HepG2 (cell line): ENCODE data around the gene NCKIPSD. TPM values are rescaled to one million over a fixed set of nuclear protein-coding genes. Genes with fewer than 3 reads are reported as not detected.

Source experiments
- ZNF430 ChIP-seq: sonication (generic); formaldehyde crosslinking; IDR thresholded peaks from 2 replicates; pipeline ENCODE4 v1.9.0; 2021; ENCODE audit warnings: mild to moderate bottlenecking, missing genetic modification reagents
- polyA plus RNA-seq, 8 experiments: library from polyadenylated mRNA; depleted of rRNA in 3 of 8; stranded (reverse) in 7 of 8; unstranded in 1 of 8; fragments of >200 nt; fragmentation: Illumina TruSeq in 4 of 8; extraction: Trizol in 4 of 8; gene quantifications; 2 replicates each; pipeline versions ENCODE4 v1.2.1 to v1.2.3, GENCODE V29; 2011 to 2016; ENCODE audit warnings: low read depth in 4 of 8, missing spikeins in 1 of 8, mixed read lengths in 1 of 8; ENCODE audit not compliant: insufficient read depth in 1 of 8
- total RNA-seq, 5 experiments: library from RNA; depleted of rRNA; stranded (reverse); fragments of >200 nt; fragmentation: Illumina TruSeq; extraction: Trizol; gene quantifications; 2 replicates each; pipeline ENCODE4 v1.2.3, GENCODE V29; 2016; ENCODE audit warnings: low read depth in 1 of 5
- TF ChIP-seq, protein P1 (sequence below): fragments of 450-650 bp; IDR thresholded peaks from 2 replicates; pipeline ENCODE4 v1.6.1; 2017; ENCODE audit warnings: mild to moderate bottlenecking
- TF ChIP-seq, protein P2 (sequence below): sonication (generic); formaldehyde crosslinking; IDR thresholded peaks from 2 replicates; pipeline ENCODE4 v1.4.0; 2020; ENCODE audit warnings: missing genetic modification reagents, borderline replicate concordance

NCKIPSD gene
- total and polyA plus RNA-seq, 2 of the 13 experiments (the other 11 are each of a cell fraction or from before 2014, with no cell fraction given), result 13.5 to 35.2 TPM

DNA sequence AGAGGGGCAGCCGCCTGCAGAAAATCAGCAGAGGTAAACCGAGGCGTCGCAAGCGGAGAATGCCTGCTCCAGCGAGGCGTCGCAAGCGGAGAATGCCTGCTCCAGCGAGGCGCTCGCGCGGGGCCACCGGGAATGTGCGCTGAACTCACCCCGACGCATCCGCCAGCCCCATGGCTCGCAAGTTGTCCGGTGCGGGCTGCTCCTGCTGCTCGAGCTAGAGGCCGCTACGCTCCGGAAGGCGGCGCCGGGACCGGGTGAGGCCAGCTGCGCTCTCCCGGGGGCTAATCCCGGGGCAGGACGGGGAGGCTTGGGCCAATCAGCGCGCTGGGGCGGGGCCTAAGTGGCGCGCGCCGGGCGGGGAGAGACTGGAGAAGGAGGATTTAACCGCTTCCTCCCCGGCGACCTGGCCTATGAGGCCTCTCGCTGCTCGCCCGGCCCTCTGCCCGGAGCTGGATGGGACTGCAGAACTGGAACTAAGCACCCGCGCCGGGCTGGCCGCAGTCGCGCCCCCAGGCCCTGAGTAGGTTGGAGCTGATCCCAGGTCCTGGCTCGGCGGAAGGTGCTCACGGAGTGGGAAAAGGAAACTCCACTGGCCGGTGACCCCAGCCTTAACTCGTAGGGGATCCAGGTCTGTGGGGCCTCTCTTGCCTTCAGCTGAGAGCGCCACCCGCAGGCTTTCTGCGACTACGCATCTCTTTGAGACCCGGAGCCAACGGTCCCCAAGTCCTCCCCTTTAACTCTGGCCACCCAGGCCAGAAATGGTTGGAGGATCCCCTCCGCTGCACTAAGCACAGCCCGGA is 50.3 kb downstream of the NCKIPSD start, which contains the start of gene SLC26A6 (continued):
- TF ChIP-seq, protein P1, sequence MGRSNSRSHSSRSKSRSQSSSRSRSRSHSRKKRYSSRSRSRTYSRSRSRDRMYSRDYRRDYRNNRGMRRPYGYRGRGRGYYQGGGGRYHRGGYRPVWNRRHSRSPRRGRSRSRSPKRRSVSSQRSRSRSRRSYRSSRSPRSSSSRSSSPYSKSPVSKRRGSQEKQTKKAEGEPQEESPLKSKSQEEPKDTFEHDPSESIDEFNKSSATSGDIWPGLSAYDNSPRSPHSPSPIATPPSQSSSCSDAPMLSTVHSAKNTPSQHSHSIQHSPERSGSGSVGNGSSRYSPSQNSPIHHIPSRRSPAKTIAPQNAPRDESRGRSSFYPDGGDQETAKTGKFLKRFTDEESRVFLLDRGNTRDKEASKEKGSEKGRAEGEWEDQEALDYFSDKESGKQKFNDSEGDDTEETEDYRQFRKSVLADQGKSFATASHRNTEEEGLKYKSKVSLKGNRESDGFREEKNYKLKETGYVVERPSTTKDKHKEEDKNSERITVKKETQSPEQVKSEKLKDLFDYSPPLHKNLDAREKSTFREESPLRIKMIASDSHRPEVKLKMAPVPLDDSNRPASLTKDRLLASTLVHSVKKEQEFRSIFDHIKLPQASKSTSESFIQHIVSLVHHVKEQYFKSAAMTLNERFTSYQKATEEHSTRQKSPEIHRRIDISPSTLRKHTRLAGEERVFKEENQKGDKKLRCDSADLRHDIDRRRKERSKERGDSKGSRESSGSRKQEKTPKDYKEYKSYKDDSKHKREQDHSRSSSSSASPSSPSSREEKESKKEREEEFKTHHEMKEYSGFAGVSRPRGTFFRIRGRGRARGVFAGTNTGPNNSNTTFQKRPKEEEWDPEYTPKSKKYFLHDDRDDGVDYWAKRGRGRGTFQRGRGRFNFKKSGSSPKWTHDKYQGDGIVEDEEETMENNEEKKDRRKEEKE, result no peak
- peak; percentile 85 for TF ChIP-seq ZNF430 (CRISPR knock-in tag)
- TF ChIP-seq, protein P2, sequence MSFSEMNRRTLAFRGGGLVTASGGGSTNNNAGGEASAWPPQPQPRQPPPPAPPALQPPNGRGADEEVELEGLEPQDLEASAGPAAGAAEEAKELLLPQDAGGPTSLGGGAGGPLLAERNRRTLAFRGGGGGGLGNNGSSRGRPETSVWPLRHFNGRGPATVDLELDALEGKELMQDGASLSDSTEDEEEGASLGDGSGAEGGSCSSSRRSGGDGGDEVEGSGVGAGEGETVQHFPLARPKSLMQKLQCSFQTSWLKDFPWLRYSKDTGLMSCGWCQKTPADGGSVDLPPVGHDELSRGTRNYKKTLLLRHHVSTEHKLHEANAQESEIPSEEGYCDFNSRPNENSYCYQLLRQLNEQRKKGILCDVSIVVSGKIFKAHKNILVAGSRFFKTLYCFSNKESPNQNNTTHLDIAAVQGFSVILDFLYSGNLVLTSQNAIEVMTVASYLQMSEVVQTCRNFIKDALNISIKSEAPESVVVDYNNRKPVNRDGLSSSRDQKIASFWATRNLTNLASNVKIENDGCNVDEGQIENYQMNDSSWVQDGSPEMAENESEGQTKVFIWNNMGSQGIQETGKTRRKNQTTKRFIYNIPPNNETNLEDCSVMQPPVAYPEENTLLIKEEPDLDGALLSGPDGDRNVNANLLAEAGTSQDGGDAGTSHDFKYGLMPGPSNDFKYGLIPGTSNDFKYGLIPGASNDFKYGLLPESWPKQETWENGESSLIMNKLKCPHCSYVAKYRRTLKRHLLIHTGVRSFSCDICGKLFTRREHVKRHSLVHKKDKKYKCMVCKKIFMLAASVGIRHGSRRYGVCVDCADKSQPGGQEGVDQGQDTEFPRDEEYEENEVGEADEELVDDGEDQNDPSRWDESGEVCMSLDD (CRISPR knock-in tag), result 0 out of 2 replicates have a peak, but pooled peaks have one; percentile 41
- TF ChIP-seq, all 625 proteins: peak for 297
